ENCODE data around the gene RAP1GAP. TPM values are rescaled to one million over a fixed set of nuclear protein-coding genes. Genes with fewer than 3 reads are reported as not detected.

Gene RAP1GAP
- total and polyA plus RNA-seq, 4 donors, result 8.6 to 23.1 (median 11.3) TPM

GRCh38 chr1:21641537-21641936 lies 27.6 kb downstream of the RAP1GAP start:
- 91% methylated on average over 6 of the region's 6 CpGs for WGBS
- peaks cover 3 to 12% (median 9%) of the 10 kb centered on the region in 4 donors for H3K4me1 ChIP-seq (ENCODE audit: control insufficient read depth in 4 of 4, insufficient read depth in 4 of 4, low read length in 3 of 4)
- TF ChIP-seq NR2F2 (IDR thresholded peaks at IDR 0.05), result no peak
- TF ChIP-seq GABPA (IDR thresholded peaks at IDR 0.05 in 1 of 2, conservative IDR thresholded peaks at IDR 0.05 in 1 of 2), result no peak
- TF ChIP-seq RXRA (IDR thresholded peaks at IDR 0.05), result no peak
- TF ChIP-seq FOXA1 (IDR thresholded peaks at IDR 0.05), result no peak
- no peak for TF ChIP-seq ZBTB33 (IDR thresholded peaks at IDR 0.05)
- DNase-seq (ENCODE audit: low spot score), result no peak
- no peaks in the 10 kb centered on the region for H3K27me3 ChIP-seq (ENCODE audit: control insufficient read depth in 4 of 4, insufficient read depth in 4 of 4, low read length in 3 of 4)
- no peaks in the 10 kb centered on the region for H3K9me3 ChIP-seq (ENCODE audit: control insufficient read depth in 4 of 4, low read length in 3 of 4)
- H3K9ac ChIP-seq (ENCODE audit: low read depth in 1 of 2, low read length in 2 of 2), result no peak overlapping the region
- H3K36me3 ChIP-seq (ENCODE audit: control insufficient read depth in 4 of 4, insufficient read depth in 3 of 4, low read depth in 1 of 4, low read length in 3 of 4), result no peaks in the 10 kb centered on the region
- no peak overlapping the region for H3K4me3 ChIP-seq (ENCODE audit: low read depth in 1 of 3, low read length in 3 of 3)
- H3K27ac ChIP-seq (ENCODE audit: low read depth in 1 of 2, low read length in 2 of 2), result no peak overlapping the region

- Histone ChIP-seq H3K27ac (ENCODE audit: low read depth in 1 of 2, low read length in 2 of 2) (no peak overlapping the region), H3K27me3 (ENCODE audit: control insufficient read depth in 4 of 4, insufficient read depth in 4 of 4, low read length in 3 of 4) (no peaks in the 10 kb centered on the region), H3K9me3 (ENCODE audit: control insufficient read depth in 4 of 4, low read length in 3 of 4) (no peaks in the 10 kb centered on the region), H3K4me3 (ENCODE audit: low read depth in 1 of 3, low read length in 3 of 3) (no peak overlapping the region), H3K4me1 (ENCODE audit: control insufficient read depth in 4 of 4, insufficient read depth in 4 of 4, low read length in 3 of 4) (peaks cover 3 to 12% (median 9%) of the 10 kb centered on the region in 4 donors), H3K36me3 (ENCODE audit: control insufficient read depth in 4 of 4, insufficient read depth in 3 of 4, low read depth in 1 of 4, low read length in 3 of 4) (no peaks in the 10 kb centered on the region), H3K9ac (ENCODE audit: low read depth in 1 of 2, low read length in 2 of 2) (no peak overlapping the region)
- WGBS, result 92% methylated on average over 2 of the region's 2 CpGs
- DNase-seq (ENCODE audit: low spot score), result no peak
- TF ChIP-seq JUND (IDR thresholded peaks at IDR 0.05) (no peak), FOXA2 (IDR thresholded peaks at IDR 0.05) (no peak)
Measured at GRCh38 chr1:21641076-21641475, 28.1 kb downstream of the RAP1GAP start.

GRCh38 chr1:21640653-21641052 lies 28.5 kb downstream of the RAP1GAP start:
- DNase-seq (ENCODE audit: low spot score), result no peak
- no peak overlapping the region for H3K4me3 ChIP-seq (ENCODE audit: low read depth in 1 of 3, low read length in 3 of 3)
- H3K27ac ChIP-seq (ENCODE audit: low read depth in 1 of 2, low read length in 2 of 2), result no peak overlapping the region
- no peaks in the 10 kb centered on the region for H3K27me3 ChIP-seq (ENCODE audit: control insufficient read depth in 4 of 4, insufficient read depth in 4 of 4, low read length in 3 of 4)
- H3K36me3 ChIP-seq (ENCODE audit: control insufficient read depth in 4 of 4, insufficient read depth in 3 of 4, low read depth in 1 of 4, low read length in 3 of 4), result no peaks in the 10 kb centered on the region
- no peaks in the 10 kb centered on the region for H3K9me3 ChIP-seq (ENCODE audit: control insufficient read depth in 4 of 4, low read length in 3 of 4)
- no peak overlapping the region for H3K9ac ChIP-seq (ENCODE audit: low read depth in 1 of 2, low read length in 2 of 2)
- 92% methylated on average over 6 of the region's 6 CpGs for WGBS
- peaks cover 3 to 12% (median 9%) of the 10 kb centered on the region in 4 donors for H3K4me1 ChIP-seq (ENCODE audit: control insufficient read depth in 4 of 4, insufficient read depth in 4 of 4, low read length in 3 of 4)
- TF ChIP-seq REST (IDR thresholded peaks at IDR 0.05) (no peak), EGR1 (IDR thresholded peaks at IDR 0.05; ENCODE audit: low read depth in 2 of 2) (no peak), RAD21 (IDR thresholded peaks at IDR 0.05) (no peak), JUND (IDR thresholded peaks at IDR 0.05) (no peak), NR2F2 (IDR thresholded peaks at IDR 0.05) (no peak), ZBTB33 (IDR thresholded peaks at IDR 0.05) (no peak), SP1 (IDR thresholded peaks at IDR 0.05) (no peak), FOXA1 (IDR thresholded peaks at IDR 0.05) (no peak), TAF1 (conservative IDR thresholded peaks at IDR 0.05) (no peak), CTCF (IDR thresholded peaks at IDR 0.05; ENCODE audit: low read depth, low read length, missing input control) (no peak), YY1 (IDR thresholded peaks at IDR 0.05) (no peak), HNF4G (IDR thresholded peaks at IDR 0.05) (no peak), ATF3 (IDR thresholded peaks at IDR 0.05) (no peak), FOXA2 (IDR thresholded peaks at IDR 0.05) (no peak), GABPA (IDR thresholded peaks at IDR 0.05 in 1 of 2, conservative IDR thresholded peaks at IDR 0.05 in 1 of 2) (no peak), MAX (IDR thresholded peaks at IDR 0.05) (no peak), RXRA (IDR thresholded peaks at IDR 0.05) (no peak)

Measured in liver (tissue), 9 donors.